ENCODE results near the gene ODAM.
"Not testable (repeated sequence)": the region's sequence is repeated elsewhere in the genome, so short reads cannot be mapped to it uniquely, and the experiment has no call there.

Gene ODAM

DNA sequence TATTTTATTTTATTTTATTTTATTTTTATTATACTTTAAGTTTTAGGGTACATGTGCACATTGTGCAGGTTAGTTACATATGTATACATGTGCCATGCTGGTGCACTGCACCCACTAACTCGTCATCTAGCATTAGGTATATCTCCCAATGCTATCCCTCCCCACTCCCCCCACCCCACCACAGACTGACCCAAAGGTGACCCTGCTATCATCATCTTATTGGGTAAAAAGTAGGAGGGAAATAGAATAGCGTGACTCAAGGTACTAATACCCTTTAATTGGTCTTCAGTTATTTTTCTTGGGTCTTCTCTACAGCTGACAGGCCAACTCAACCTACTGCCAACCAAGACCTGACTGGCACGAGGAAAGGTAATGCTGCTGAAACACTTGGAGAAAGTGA lies 46.8 kb downstream of the ODAM start, which contains the start of gene CSN3:
CSN3 (plus strand) TSS at position 301 of the 400 bp plus-strand sequence. CDS start 2,223 bp downstream, outside the sequence.
- H3K27me3 ChIP-seq (replicated peaks in 2 of 5; ENCODE audit: control insufficient read depth in 4 of 5, insufficient read depth in 5 of 5, low read length in 4 of 5); H3K36me3 ChIP-seq (ENCODE audit: control insufficient read depth in 4 of 4, insufficient read depth in 4 of 4, low read length in 3 of 4); DNase-seq; H3K27ac ChIP-seq (ENCODE audit: insufficient read depth in 1 of 2, low read depth in 1 of 2, low read length in 2 of 2, poor library complexity in 1 of 2, severe bottlenecking in 2 of 2); H3K4me1 ChIP-seq (ENCODE audit: control extremely low read depth in 1 of 4, control insufficient read depth in 4 of 4, insufficient read depth in 4 of 4, low read length in 3 of 4); H3K9me3 ChIP-seq (ENCODE audit: control extremely low read depth in 1 of 5, control insufficient read depth in 4 of 5, insufficient read depth in 2 of 5, low read depth in 1 of 5, low read length in 4 of 5); CTCF ChIA-PET; H3K4me3 ChIP-seq (ENCODE audit: control insufficient read depth in 1 of 7, extremely low read depth in 1 of 7, insufficient read depth in 4 of 7, low read depth in 2 of 7, low read length in 6 of 7); POLR2A ChIA-PET: not testable (repeated sequence)
- WGBS (ENCODE audit: insufficient coverage), result 100% methylated on average over 1 of the region's 3 CpGs

DNA sequence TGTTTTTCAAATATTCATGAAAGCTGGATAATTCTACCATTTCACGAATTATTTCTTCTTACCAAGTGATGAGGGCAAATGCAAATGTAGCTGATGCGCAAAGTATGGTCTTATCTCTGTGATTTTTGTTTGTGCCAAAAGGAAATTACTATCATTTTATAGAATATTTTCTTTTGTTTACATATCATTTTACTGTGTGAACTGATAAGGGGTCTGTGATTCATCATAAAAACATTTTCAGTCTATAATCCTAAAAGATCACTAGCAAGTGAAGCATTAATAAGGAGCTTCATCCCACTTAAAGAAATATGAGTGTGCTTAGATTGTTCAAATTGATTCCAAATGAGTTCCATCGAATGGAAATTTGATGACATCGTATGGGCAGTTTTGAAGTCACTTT lies 47.6 kb downstream of the ODAM start:
- Histone ChIP-seq H3K9me3 (ENCODE audit: control extremely low read depth in 1 of 5, control insufficient read depth in 4 of 5, insufficient read depth in 2 of 5, low read depth in 1 of 5, low read length in 4 of 5) (no peaks in the 10 kb centered on the region), H3K4me3 (ENCODE audit: control insufficient read depth in 1 of 7, extremely low read depth in 1 of 7, insufficient read depth in 4 of 7, low read depth in 2 of 7, low read length in 6 of 7) (no peak overlapping the region), H3K27ac (ENCODE audit: insufficient read depth in 1 of 2, low read depth in 1 of 2, low read length in 2 of 2, poor library complexity in 1 of 2, severe bottlenecking in 2 of 2) (no peak overlapping the region), H3K4me1 (ENCODE audit: control extremely low read depth in 1 of 4, control insufficient read depth in 4 of 4, insufficient read depth in 4 of 4, low read length in 3 of 4) (no peaks in the 10 kb centered on the region), H3K36me3 (ENCODE audit: control insufficient read depth in 4 of 4, insufficient read depth in 4 of 4, low read length in 3 of 4) (no peaks in the 10 kb centered on the region), H3K27me3 (replicated peaks in 2 of 5; ENCODE audit: control insufficient read depth in 4 of 5, insufficient read depth in 5 of 5, low read length in 4 of 5) (no peaks in the 10 kb centered on the region)
- POLR2A ChIA-PET, result no interaction called here
- 63% methylated on average over 2 of the region's 4 CpGs for WGBS (ENCODE audit: insufficient coverage)
- CTCF ChIA-PET, result no interaction called here
- DNase-seq, result no peak

DNA sequence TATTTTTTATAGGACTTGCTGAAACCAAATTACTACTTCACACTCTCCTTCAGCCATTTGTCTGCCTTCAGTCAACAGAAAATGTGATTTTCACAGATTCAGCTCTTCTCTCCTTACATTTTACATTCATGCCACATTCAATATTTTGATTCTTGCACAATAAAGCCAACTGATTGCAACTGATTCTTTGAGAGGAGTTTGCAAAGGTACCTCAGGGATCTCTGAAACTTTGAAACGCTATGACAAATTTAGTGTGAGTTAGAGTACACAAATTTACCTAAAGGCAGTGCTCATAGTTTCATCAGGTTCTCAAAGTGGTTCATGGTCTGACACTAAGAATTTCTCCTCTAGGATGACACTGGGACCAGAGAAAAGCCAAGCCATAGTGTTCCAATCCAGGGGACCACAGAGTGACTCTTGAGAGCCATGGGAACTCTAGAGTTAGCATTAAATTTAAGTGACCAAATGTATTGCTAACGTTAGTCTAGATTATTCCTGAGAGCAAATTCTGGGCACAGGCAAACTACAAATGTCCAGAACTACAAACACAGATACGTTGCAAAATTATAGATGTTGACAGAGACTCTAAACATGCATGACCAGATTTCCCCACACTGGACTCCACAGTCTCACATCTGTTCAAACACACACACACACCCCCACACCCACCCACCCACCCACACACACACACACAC lies 55.9 kb downstream of the ODAM start:
- no peak for DNase-seq
- 86% methylated on average over 2 of the region's 3 CpGs for WGBS (ENCODE audit: insufficient coverage)
- ChIA-PET CTCF (no interaction called here), POLR2A (no interaction called here)
- Histone ChIP-seq H3K9me3 (ENCODE audit: control extremely low read depth in 1 of 5, control insufficient read depth in 4 of 5, insufficient read depth in 2 of 5, low read depth in 1 of 5, low read length in 4 of 5) (no peaks in the 10 kb centered on the region), H3K4me3 (ENCODE audit: control insufficient read depth in 1 of 7, extremely low read depth in 1 of 7, insufficient read depth in 4 of 7, low read depth in 2 of 7, low read length in 6 of 7) (no peak overlapping the region), H3K27me3 (replicated peaks in 2 of 5; ENCODE audit: control insufficient read depth in 4 of 5, insufficient read depth in 5 of 5, low read length in 4 of 5) (no peaks in the 10 kb centered on the region), H3K27ac (ENCODE audit: insufficient read depth in 1 of 2, low read depth in 1 of 2, low read length in 2 of 2, poor library complexity in 1 of 2, severe bottlenecking in 2 of 2) (no peak overlapping the region), H3K4me1 (ENCODE audit: control extremely low read depth in 1 of 4, control insufficient read depth in 4 of 4, insufficient read depth in 4 of 4, low read length in 3 of 4) (no peaks in the 10 kb centered on the region), H3K36me3 (ENCODE audit: control insufficient read depth in 4 of 4, insufficient read depth in 4 of 4, low read length in 3 of 4) (no peaks in the 10 kb centered on the region)

DNA sequence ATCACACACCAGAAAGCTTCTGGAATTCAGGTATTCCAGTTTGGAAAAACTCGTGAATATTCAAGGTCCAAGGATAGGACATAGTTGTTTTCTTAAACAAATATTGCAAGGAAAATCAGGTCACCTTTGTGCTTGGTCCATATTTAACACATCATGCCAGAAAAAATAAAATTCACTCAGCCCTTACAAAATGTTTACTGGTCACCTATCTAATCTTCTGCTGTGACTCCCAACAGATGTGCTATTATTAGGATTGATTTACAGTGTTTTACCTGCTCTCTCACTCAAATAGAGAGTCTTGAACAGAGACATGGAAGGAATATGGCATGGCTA lies 56.4 kb downstream of the ODAM start:
- no peak overlapping the region for H3K4me3 ChIP-seq (ENCODE audit: control insufficient read depth in 1 of 7, extremely low read depth in 1 of 7, insufficient read depth in 4 of 7, low read depth in 2 of 7, low read length in 6 of 7)
- H3K4me1 ChIP-seq (ENCODE audit: control extremely low read depth in 1 of 4, control insufficient read depth in 4 of 4, insufficient read depth in 4 of 4, low read length in 3 of 4), result no peaks in the 10 kb centered on the region
- H3K36me3 ChIP-seq (ENCODE audit: control insufficient read depth in 4 of 4, insufficient read depth in 4 of 4, low read length in 3 of 4), result no peaks in the 10 kb centered on the region
- H3K27me3 ChIP-seq (replicated peaks in 2 of 5; ENCODE audit: control insufficient read depth in 4 of 5, insufficient read depth in 5 of 5, low read length in 4 of 5), result no peaks in the 10 kb centered on the region
- ChIA-PET CTCF (no interaction called here), POLR2A (no interaction called here)
- H3K27ac ChIP-seq (ENCODE audit: insufficient read depth in 1 of 2, low read depth in 1 of 2, low read length in 2 of 2, poor library complexity in 1 of 2, severe bottlenecking in 2 of 2), result no peak overlapping the region
- DNase-seq, result no peak
- WGBS (ENCODE audit: insufficient coverage), result 100% methylated on average over 1 of the region's 1 CpG
- no peaks in the 10 kb centered on the region for H3K9me3 ChIP-seq (ENCODE audit: control extremely low read depth in 1 of 5, control insufficient read depth in 4 of 5, insufficient read depth in 2 of 5, low read depth in 1 of 5, low read length in 4 of 5)

Measured in common myeloid progenitor, CD34-positive (primary cell).